Adrenal gland (tissue), 12 donors: ENCODE data around the gene AGPAT3. TPM values are rescaled to one million over a fixed set of nuclear protein-coding genes. Genes with fewer than 3 reads are reported as not detected.

Source experiments
- DNase-seq, 7 donors: peaks; one replicate each; pipeline ENCODE4 v3.0.0-alpha.2; 2019 to 2020
- H3K27ac ChIP-seq, 5 donors: fragments of 200-600 bp; sonication (generic) in 4 of 5; 1 replicate in 3 of 5; 2 replicates in 2 of 5; pipeline versions ENCODE4 v1.5.1 to v1.8.0; 2016 to 2020; ENCODE audit warnings: mild to moderate bottlenecking in 1 of 5
- H3K27me3 ChIP-seq: fragments of 200-600 bp; 2 replicates; pipeline ENCODE4 v1.8.0; 2021
- H3K36me3 ChIP-seq, 2 donors: fragments of 200-600 bp; replicated peaks in 1 of 2; 1 replicate in 1 of 2; 2 replicates in 1 of 2; pipeline versions ENCODE4 v1.5.1 to v1.8.0; 2018 to 2022
- H3K4me1 ChIP-seq, 2 donors: fragments of 200-600 bp; replicated peaks in 1 of 2; 1 replicate in 1 of 2; 2 replicates in 1 of 2; pipeline versions ENCODE4 v1.5.1 to v1.8.0; 2018 to 2021
- H3K4me3 ChIP-seq, 4 donors: fragments of 200-600 bp; sonication (generic) in 3 of 4; one replicate each; pipeline ENCODE4 v1.5.1; 2016 to 2018
- H3K9me3 ChIP-seq, 3 donors: fragments of 200-600 bp; sonication (generic) in 1 of 3; replicated peaks in 1 of 3; 1 replicate in 2 of 3; 2 replicates in 1 of 3; pipeline versions ENCODE4 v1.5.1 to v1.8.0; 2016 to 2021
- POLR2A ChIP-seq, 2 donors: fragments of 450-650 bp; IDR thresholded peaks; one replicate each; pipeline ENCODE4 v1.6.1; 2017; ENCODE audit warnings: antibody characterized with exemption in 2 of 2, mild to moderate bottlenecking in 2 of 2, moderate library complexity in 1 of 2
- WGBS, 4 donors: extraction: QIAGEN DNeasy Blood & Tissue Kit in 2 of 4; methylation state at CpG; one replicate each; pipeline versions ENCODE4 v1.1.5 to v1.1.7; 2013 to 2017; 5-methylcytosine and 5-hydroxymethylcytosine counted together
- intact Hi-C, 2 donors: fragments of 100-400 bp; cut with DNase I; formaldehyde crosslinking; loops; one replicate each; pipeline versions ENCODE4 v1.14.1 to v1.15.0; 2022 to 2023
- polyA plus RNA-seq, 3 donors: library from polyadenylated mRNA; stranded (reverse); fragments of 200-250 nt in 2 of 3; fragments of 350-450 nt in 1 of 3; fragmentation: Illumina TruSeq in 1 of 3; extraction: RNeasy Lipid Tissue Mini Kit (QIAGEN cat#74804) in 1 of 3; gene quantifications; one replicate each; pipeline ENCODE4 v1.2.3, GENCODE V29; 2013 to 2014
- total RNA-seq, 9 donors: library from RNA; depleted of rRNA in 4 of 9; stranded (reverse); fragments of >200 nt in 4 of 9; fragments of 120-200 nt in 1 of 9; fragmentation: NEBNext Ultra II Directional in 1 of 9; extraction: Animal tissue kit (Norgen Biotek cat#: 25700) in 1 of 9; gene quantifications; one replicate each; pipeline versions ENCODE4 v1.1.0 to v1.2.4, GENCODE V29; 2013 to 2023
- TF ChIP-seq, protein P1 (sequence below), 6 experiments: fragments of 450-650 bp in 4 of 6; fragments of 200-600 bp in 2 of 6; sonication (generic) in 1 of 6; IDR thresholded peaks; 1 replicate in 5 of 6; 2 replicates in 1 of 6; pipeline versions ENCODE4 v1.5.1 to v1.8.0; 2016 to 2021; ENCODE audit warnings: antibody characterized with exemption in 6 of 6, mild to moderate bottlenecking in 2 of 6, moderate library complexity in 1 of 6
- donor health status: healthy with polysubstance abuse.
- donor health status: Bipolar disorder and iron deficiency.
- donor health status: DM: yes; HTN: yes; CAD: no.
- donor health status: DM: no; HTN: no; CAD: no.
- donor health status: DM: no; HTN: no; CAD: no.
- donor health status: DM: yes; HTN: yes; CAD: no.

Gene AGPAT3
- total and polyA plus RNA-seq, 12 donors: 25.3 to 88.9 (median 47.8) TPM

- TF ChIP-seq POLR2A (IDR thresholded peaks at IDR 0.05): no peak
- TF ChIP-seq, protein P1, sequence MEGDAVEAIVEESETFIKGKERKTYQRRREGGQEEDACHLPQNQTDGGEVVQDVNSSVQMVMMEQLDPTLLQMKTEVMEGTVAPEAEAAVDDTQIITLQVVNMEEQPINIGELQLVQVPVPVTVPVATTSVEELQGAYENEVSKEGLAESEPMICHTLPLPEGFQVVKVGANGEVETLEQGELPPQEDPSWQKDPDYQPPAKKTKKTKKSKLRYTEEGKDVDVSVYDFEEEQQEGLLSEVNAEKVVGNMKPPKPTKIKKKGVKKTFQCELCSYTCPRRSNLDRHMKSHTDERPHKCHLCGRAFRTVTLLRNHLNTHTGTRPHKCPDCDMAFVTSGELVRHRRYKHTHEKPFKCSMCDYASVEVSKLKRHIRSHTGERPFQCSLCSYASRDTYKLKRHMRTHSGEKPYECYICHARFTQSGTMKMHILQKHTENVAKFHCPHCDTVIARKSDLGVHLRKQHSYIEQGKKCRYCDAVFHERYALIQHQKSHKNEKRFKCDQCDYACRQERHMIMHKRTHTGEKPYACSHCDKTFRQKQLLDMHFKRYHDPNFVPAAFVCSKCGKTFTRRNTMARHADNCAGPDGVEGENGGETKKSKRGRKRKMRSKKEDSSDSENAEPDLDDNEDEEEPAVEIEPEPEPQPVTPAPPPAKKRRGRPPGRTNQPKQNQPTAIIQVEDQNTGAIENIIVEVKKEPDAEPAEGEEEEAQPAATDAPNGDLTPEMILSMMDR (IDR thresholded peaks at IDR 0.05): no peak
- H3K27me3 ChIP-seq: no peaks in the 10 kb centered on the region
- WGBS, 4 donors: 95 to 98% (median 97%) methylated on average over 5 of the region's 5 CpGs
- H3K9me3 ChIP-seq: no peaks in the 10 kb centered on the region
- peaks cover 5 to 15% of the 10 kb centered on the region in 2 donors for H3K4me1 ChIP-seq
- DNase-seq: no peak
- no peak overlapping the region for H3K27ac ChIP-seq
- H3K36me3 ChIP-seq: peaks cover 0 to 6% of the 10 kb centered on the region in 2 donors
- intact Hi-C loops: loop anchor here in 1 of 2 donors (5.0 kb wide), 1 partner anchor 36 kb away; no protein-coding TSS in a partner anchor
- no peak overlapping the region for H3K4me3 ChIP-seq
Observed at GRCh38 chr21:43876605-43877004, 11.6 kb downstream of the AGPAT3 start.

- 94 to 96% (median 94%) methylated on average over 23 to 25 of the region's 25 CpGs for WGBS, 4 donors
- peak in 1 of 7 donors; percentile 10 for DNase-seq
- H3K4me1 ChIP-seq: peaks cover 5 to 15% of the 10 kb centered on the region in 2 donors
- H3K27me3 ChIP-seq: no peaks in the 10 kb centered on the region
- H3K36me3 ChIP-seq: peaks cover 0 to 6% of the 10 kb centered on the region in 2 donors
- H3K9me3 ChIP-seq: no peaks in the 10 kb centered on the region
- intact Hi-C loops: loop anchor here in 1 of 2 donors (5.0 kb wide), 1 partner anchor 34 kb away; no protein-coding TSS in a partner anchor
- TF ChIP-seq, protein P1 (IDR thresholded peaks at IDR 0.05): no peak
- no peak for TF ChIP-seq POLR2A (IDR thresholded peaks at IDR 0.05)
- H3K4me3 ChIP-seq: no peak overlapping the region
- H3K27ac ChIP-seq: no peak overlapping the region
Observed at GRCh38 chr21:43877936-43878575, 13.0 kb downstream of the AGPAT3 start.

- Histone ChIP-seq H3K4me1 (peaks cover 9 to 19% of the 10 kb centered on the region in 2 donors), H3K27ac (peak overlapping the region in 2 of 5 donors; percentile 37 to 50), H3K27me3 (no peaks in the 10 kb centered on the region), H3K36me3 (peaks cover 0 to 6% of the 10 kb centered on the region in 2 donors), H3K4me3 (no peak overlapping the region), H3K9me3 (no peaks in the 10 kb centered on the region)
- intact Hi-C loops: loop anchor here in 1 of 2 donors (5.0 kb wide), 1 partner anchor 33 kb away; no protein-coding TSS in a partner anchor
- peak in 1 of 7 donors; percentile 9 for DNase-seq
- no peak for TF ChIP-seq POLR2A (IDR thresholded peaks at IDR 0.05)
- TF ChIP-seq, protein P1 (IDR thresholded peaks at IDR 0.05): no peak
- 85 to 94% (median 90%) methylated on average over 11 to 25 of the region's 25 CpGs for WGBS, 4 donors
Observed at GRCh38 chr21:43879348-43880110, 14.5 kb downstream of the AGPAT3 start.
